ENCODE data around the gene PPP4R4. TPM values are rescaled to one million over a fixed set of nuclear protein-coding genes. Genes with fewer than 3 reads are reported as not detected.

The PPP4R4 gene
- total RNA-seq, 1 experiment from 2014 or later, result 5.5 TPM

GRCh38 chr14:94173471-94173884, 644 bp upstream of the PPP4R4 start:
- peak overlapping the region; percentile 37; the same call in 1 of the 2 replicates for H3K9ac ChIP-seq (ENCODE audit: low read length)
- H3K27ac ChIP-seq (ENCODE audit: low read depth, low read length), result no peak overlapping the region
- no peaks in the 10 kb centered on the region for H4K20me1 ChIP-seq (ENCODE audit: insufficient read depth)
- ChIA-PET RAD21 (ENCODE audit: low non-redundant PET in 1 of 2, low total read pairs in 2 of 2, uncharacterized antibody in 2 of 2, unreplicated experiment in 2 of 2) (no interaction called here), CTCF (interaction anchor here (1.2 kb wide), 1 partner anchor 41 kb away, joined by 5 read pairs; no protein-coding TSS in a partner anchor), POLR2A (interaction anchor here (0.6 to 1.3 kb wide), 3 partner anchors 28 to 147 kb away, joined by 3 to 4 read pairs (median 3); partner anchors contain the start of gene IFI27L2)
- no TSS peak for BruUV-seq (replicated peaks)
- intact Hi-C loops (cut with micrococcal nuclease), result no loop called here
- ATAC-seq (no peak), DNase-seq (ENCODE audit: low read depth, low spot score) (no peak)
- H3K4me1 ChIP-seq (ENCODE audit: control insufficient read depth in 1 of 2, insufficient read depth in 2 of 2, low read length in 2 of 2), result peaks cover 3 to 18% of the 10 kb centered on the region in 2 experiments; a peak in 3 of 4 replicates
- TF ChIP-seq POLR2AphosphoS5 (IDR thresholded peaks at IDR 0.05; ENCODE audit: low read depth, low read length) (no peak; the same call in 1 of the 2 replicates), EZH2phosphoT487 (IDR thresholded peaks at IDR 0.05; ENCODE audit: borderline replicate concordance) (no peak), RAD21 (IDR thresholded peaks at IDR 0.05; ENCODE audit: low read depth) (no peak), CEBPB (IDR thresholded peaks at IDR 0.05; ENCODE audit: low read depth) (no peak), FOSL1 (IDR thresholded peaks at IDR 0.05; ENCODE audit: low read depth) (no peak), SRF (IDR thresholded peaks at IDR 0.05; ENCODE audit: low read depth) (no peak), ZBTB33 (IDR thresholded peaks at IDR 0.05; ENCODE audit: extremely low read depth, insufficient replicate concordance, low read length) (no peak)
- TF ChIP-seq, protein P1, sequence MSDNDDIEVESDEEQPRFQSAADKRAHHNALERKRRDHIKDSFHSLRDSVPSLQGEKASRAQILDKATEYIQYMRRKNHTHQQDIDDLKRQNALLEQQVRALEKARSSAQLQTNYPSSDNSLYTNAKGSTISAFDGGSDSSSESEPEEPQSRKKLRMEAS (IDR thresholded peaks at IDR 0.05), result no peak
- no peaks in the 10 kb centered on the region for H3K9me2 ChIP-seq (ENCODE audit: insufficient read depth)
- no peaks in the 10 kb centered on the region for H3K36me3 ChIP-seq (ENCODE audit: control insufficient read depth in 1 of 2, insufficient read depth in 2 of 2, low read length in 2 of 2)
- no peaks in the 10 kb centered on the region for H3K27me3 ChIP-seq (ENCODE audit: insufficient read depth, low read length)
- H3K4me2 ChIP-seq (ENCODE audit: low read length), result peak overlapping the region; percentile 81
- peak overlapping the region; percentile 39 to 53 for H3K4me3 ChIP-seq (replicated peaks in 1 of 2; ENCODE audit: low read depth in 1 of 2, low read length in 2 of 2)
- no peaks in the 10 kb centered on the region for H3K9me3 ChIP-seq (ENCODE audit: control insufficient read depth in 1 of 2, insufficient read depth in 1 of 2, low read depth in 1 of 2, low read length in 2 of 2)
- H2AFZ ChIP-seq (ENCODE audit: low read depth, low read length, poor library complexity, severe bottlenecking), result peak overlapping the region; percentile 63
- no peaks in the 10 kb centered on the region for H3K79me2 ChIP-seq (ENCODE audit: insufficient read depth, low read length)
